Duodenal mucosa (tissue), 2 donors: ENCODE measurements around the gene TC2N.
"Not testable (repeated sequence)": the region's sequence is repeated elsewhere in the genome, so short reads cannot be mapped to it uniquely, and the experiment has no call there.

Experiments
- H3K27ac ChIP-seq: one replicate; pipeline ENCODE4 v1.7.0; 2013; ENCODE audit warnings: low read depth, low read length
- H3K27me3 ChIP-seq, 2 donors: one replicate each; pipeline ENCODE4 v1.7.0; 2013; ENCODE audit warnings: low read length in 2 of 2, control low read depth in 1 of 2; ENCODE audit not compliant: insufficient read depth in 2 of 2, control insufficient read depth in 1 of 2
- H3K36me3 ChIP-seq, 2 donors: one replicate each; pipeline ENCODE4 v1.7.0; 2013; ENCODE audit warnings: low read length in 2 of 2, control low read depth in 1 of 2; ENCODE audit not compliant: insufficient read depth in 2 of 2, control insufficient read depth in 1 of 2
- H3K4me1 ChIP-seq, 2 donors: one replicate each; pipeline ENCODE4 v1.7.0; 2013; ENCODE audit warnings: low read length in 2 of 2, control low read depth in 1 of 2; ENCODE audit not compliant: insufficient read depth in 2 of 2, control insufficient read depth in 1 of 2
- H3K4me3 ChIP-seq, 2 donors: one replicate each; pipeline ENCODE4 v1.7.0; 2013; ENCODE audit warnings: low read length in 2 of 2, low read depth in 1 of 2
- H3K9ac ChIP-seq, 2 donors: one replicate each; pipeline ENCODE4 v1.7.0; 2013; ENCODE audit warnings: low read length in 2 of 2, low read depth in 1 of 2
- H3K9me3 ChIP-seq, 2 donors: one replicate each; pipeline ENCODE4 v1.7.0; 2013; ENCODE audit warnings: low read length in 2 of 2, control low read depth in 1 of 2; ENCODE audit not compliant: control insufficient read depth in 1 of 2

Gene TC2N

GRCh38 chr14:91854327-91854934 lies 12.9 kb downstream of the TC2N start:
- no peaks in the 10 kb centered on the region for H3K9me3 ChIP-seq
- H3K4me1 ChIP-seq, result peaks cover 6 to 10% of the 10 kb centered on the region in 2 donors
- no peaks in the 10 kb centered on the region for H3K27me3 ChIP-seq
- H3K27ac ChIP-seq, result no peak overlapping the region
- H3K36me3 ChIP-seq, result no peaks in the 10 kb centered on the region
- no peak overlapping the region for H3K4me3 ChIP-seq
- no peak overlapping the region for H3K9ac ChIP-seq

GRCh38 chr14:91851563-91851962 lies 15.8 kb downstream of the TC2N start:
- no peaks in the 10 kb centered on the region for H3K36me3 ChIP-seq

GRCh38 chr14:91848504-91849001 lies 18.8 kb downstream of the TC2N start:
- no peak overlapping the region for H3K27ac ChIP-seq
- H3K4me3 ChIP-seq, result no peak overlapping the region
- H3K9me3 ChIP-seq, result no peaks in the 10 kb centered on the region
- H3K27me3 ChIP-seq, result no peaks in the 10 kb centered on the region
- H3K36me3 ChIP-seq, result no peaks in the 10 kb centered on the region
- no peak overlapping the region for H3K9ac ChIP-seq
- no peaks in the 10 kb centered on the region for H3K4me1 ChIP-seq

More at GRCh38 chr14:91851563-91851962, 15.8 kb downstream of the TC2N start:
- peaks cover 0 to 6% of the 10 kb centered on the region in 2 donors for H3K4me1 ChIP-seq
- H3K4me3 ChIP-seq, result no peak overlapping the region
- no peak overlapping the region for H3K27ac ChIP-seq
- H3K9me3 ChIP-seq, result no peaks in the 10 kb centered on the region
- H3K9ac ChIP-seq, result no peak overlapping the region
- no peaks in the 10 kb centered on the region for H3K27me3 ChIP-seq

GRCh38 chr14:91847693-91848092 lies 19.6 kb downstream of the TC2N start:
- Histone ChIP-seq H3K27ac (no peak overlapping the region), H3K27me3 (no peaks in the 10 kb centered on the region), H3K9ac (no peak overlapping the region), H3K36me3 (no peaks in the 10 kb centered on the region), H3K4me1 (no peaks in the 10 kb centered on the region), H3K9me3 (no peaks in the 10 kb centered on the region), H3K4me3 (no peak overlapping the region)

- Histone ChIP-seq H3K27ac (no peak overlapping the region), H3K4me3 (no peak overlapping the region), H3K27me3 (no peaks in the 10 kb centered on the region), H3K9me3 (no peaks in the 10 kb centered on the region), H3K4me1 (no peaks in the 10 kb centered on the region), H3K9ac (no peak overlapping the region), H3K36me3 (no peaks in the 10 kb centered on the region)
Observed at GRCh38 chr14:91845652-91846051, 21.7 kb downstream of the TC2N start.

- H3K4me3 ChIP-seq, H3K27me3 ChIP-seq, H3K9me3 ChIP-seq, H3K9ac ChIP-seq, H3K27ac ChIP-seq, H3K36me3 ChIP-seq, H3K4me1 ChIP-seq: not testable (repeated sequence)
Observed at GRCh38 chr14:91845056-91845455, 22.3 kb downstream of the TC2N start.

- H3K9ac ChIP-seq, result no peak overlapping the region
- no peaks in the 10 kb centered on the region for H3K4me1 ChIP-seq
- no peaks in the 10 kb centered on the region for H3K27me3 ChIP-seq
- H3K27ac ChIP-seq, result no peak overlapping the region
- H3K9me3 ChIP-seq, result no peaks in the 10 kb centered on the region
- no peak overlapping the region for H3K4me3 ChIP-seq
- H3K36me3 ChIP-seq, result no peaks in the 10 kb centered on the region
Observed at GRCh38 chr14:91844029-91844428, 23.3 kb downstream of the TC2N start.

- Histone ChIP-seq H3K27me3 (no peaks in the 10 kb centered on the region), H3K4me3 (no peak overlapping the region), H3K4me1 (no peaks in the 10 kb centered on the region), H3K27ac (no peak overlapping the region), H3K9ac (no peak overlapping the region), H3K9me3 (no peaks in the 10 kb centered on the region), H3K36me3 (no peaks in the 10 kb centered on the region)
Observed at GRCh38 chr14:91843437-91843836, 23.9 kb downstream of the TC2N start.

GRCh38 chr14:91841065-91841464 lies 26.3 kb downstream of the TC2N start:
- Histone ChIP-seq H3K4me1 (peaks cover 12 to 14% of the 10 kb centered on the region in 2 donors), H3K4me3 (no peak overlapping the region)

GRCh38 chr14:91839749-91840148 lies 27.6 kb downstream of the TC2N start:
- H3K36me3 ChIP-seq, result no peaks in the 10 kb centered on the region
- H3K27me3 ChIP-seq, result no peaks in the 10 kb centered on the region
- no peak overlapping the region for H3K27ac ChIP-seq
- no peak overlapping the region for H3K9ac ChIP-seq
- peaks cover 12 to 14% of the 10 kb centered on the region in 2 donors for H3K4me1 ChIP-seq
- no peaks in the 10 kb centered on the region for H3K9me3 ChIP-seq
- H3K4me3 ChIP-seq, result no peak overlapping the region

More at GRCh38 chr14:91841065-91841464, 26.3 kb downstream of the TC2N start:
- no peaks in the 10 kb centered on the region for H3K36me3 ChIP-seq
- H3K9me3 ChIP-seq, result no peaks in the 10 kb centered on the region
- no peak overlapping the region for H3K9ac ChIP-seq
- H3K27ac ChIP-seq, result no peak overlapping the region
- H3K27me3 ChIP-seq, result no peaks in the 10 kb centered on the region
